Hepatic stellate cell (primary cell): ENCODE results near the gene IZUMO4.
"Not testable (repeated sequence)": the region's sequence is repeated elsewhere in the genome, so short reads cannot be mapped to it uniquely, and the experiment has no call there.

Experiments
- DNase-seq: peaks from one replicate; pipeline ENCODE4 v3.0.0; 2011; ENCODE audit warnings: low spot score

The IZUMO4 gene

DNA sequence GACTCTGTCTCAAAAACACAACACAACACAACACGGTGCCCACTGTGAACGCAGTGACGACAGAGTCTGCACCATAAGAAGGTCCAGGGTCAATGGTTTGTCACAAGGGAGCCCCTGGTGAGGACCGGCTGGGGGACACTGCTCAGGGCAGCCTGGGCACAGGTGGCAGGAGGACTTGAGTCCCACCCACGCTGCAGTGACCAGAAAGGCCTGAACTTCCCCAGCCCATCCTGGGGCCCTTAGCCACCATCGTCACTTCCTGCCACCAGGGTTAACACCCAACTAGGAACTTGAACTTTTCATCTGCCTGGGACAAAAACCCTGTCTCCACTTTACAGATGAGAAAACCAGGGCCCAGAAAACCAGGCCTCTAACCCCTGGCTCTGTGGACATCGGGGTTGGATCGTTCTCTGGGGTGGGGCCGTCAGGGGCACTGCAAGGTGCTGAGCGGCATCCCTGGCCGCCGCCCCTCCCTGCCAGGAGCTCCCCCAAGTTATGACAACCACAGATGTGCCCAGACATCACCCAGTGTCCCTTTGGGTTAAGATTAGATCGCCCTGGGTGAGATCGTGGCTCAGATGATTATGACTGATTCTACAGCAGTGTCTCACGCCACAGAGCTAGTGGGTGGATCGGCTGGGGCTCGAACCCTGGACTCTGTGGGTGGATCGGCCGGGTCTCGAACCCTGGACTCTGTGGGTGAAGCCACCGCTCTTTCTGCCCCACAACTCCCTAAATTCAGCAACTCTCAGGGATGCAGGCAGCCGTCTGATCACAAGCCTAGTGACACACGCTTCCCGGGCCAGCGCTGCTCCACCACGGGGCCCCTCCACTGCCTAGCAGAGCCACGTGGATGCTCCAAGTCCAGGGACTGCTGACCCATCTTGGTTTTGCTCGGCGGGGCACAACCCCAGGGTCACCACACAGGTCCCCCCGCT is 14.6 kb upstream of the IZUMO4 start:
- DNase-seq, result no peak

GRCh38 chr19:2083174-2083854 is 13.4 kb upstream of the IZUMO4 start:
- DNase-seq, result no peak

- no peak for DNase-seq
These were observed 11.6 kb upstream of the IZUMO4 start for GRCh38 chr19:2084993-2085720.

DNA sequence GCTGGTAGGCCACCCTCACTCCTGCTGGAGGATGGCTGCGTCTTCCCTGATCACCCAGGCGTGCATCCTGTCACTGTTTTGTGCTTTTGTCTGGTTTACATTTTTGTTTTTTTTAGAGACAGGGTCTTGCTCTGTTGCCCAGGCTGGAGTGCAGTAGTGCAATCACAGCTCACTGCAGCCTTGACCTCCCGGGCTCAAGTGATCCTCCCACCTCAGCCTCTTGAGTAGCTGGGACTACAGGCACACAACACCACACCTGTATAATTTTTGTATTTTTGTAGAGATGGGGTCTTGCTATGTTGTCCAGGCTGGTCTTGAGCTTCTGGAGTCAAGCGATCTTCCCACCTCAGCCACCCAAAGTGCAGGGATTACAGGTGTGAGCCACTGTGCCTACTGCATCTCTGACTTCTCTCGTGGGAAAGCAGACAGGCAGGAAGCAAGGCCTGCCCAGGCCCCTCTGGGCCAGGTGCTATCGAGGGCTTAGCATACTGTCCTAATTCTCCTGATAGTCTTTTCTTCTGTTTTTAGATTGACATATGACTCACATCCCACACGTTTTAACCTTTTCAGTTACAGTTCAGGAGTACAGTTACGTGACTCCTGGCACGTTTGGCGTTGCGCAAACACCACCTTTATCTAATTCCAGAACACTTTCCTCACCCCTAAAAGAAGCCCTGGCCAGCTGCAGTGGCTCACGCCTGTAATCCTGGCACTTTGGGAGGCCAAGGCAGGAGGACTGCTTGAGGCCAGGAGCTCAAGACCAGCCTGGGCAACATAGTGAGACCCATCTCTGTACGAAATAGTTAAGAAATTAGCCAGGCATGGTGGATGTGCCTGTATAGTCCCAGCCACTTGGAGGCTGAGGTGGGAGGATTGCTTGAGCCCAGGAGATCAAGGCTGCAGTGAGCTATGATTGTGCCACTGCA is 9.8 kb upstream of the IZUMO4 start:
- DNase-seq, result not testable (repeated sequence)

DNA sequence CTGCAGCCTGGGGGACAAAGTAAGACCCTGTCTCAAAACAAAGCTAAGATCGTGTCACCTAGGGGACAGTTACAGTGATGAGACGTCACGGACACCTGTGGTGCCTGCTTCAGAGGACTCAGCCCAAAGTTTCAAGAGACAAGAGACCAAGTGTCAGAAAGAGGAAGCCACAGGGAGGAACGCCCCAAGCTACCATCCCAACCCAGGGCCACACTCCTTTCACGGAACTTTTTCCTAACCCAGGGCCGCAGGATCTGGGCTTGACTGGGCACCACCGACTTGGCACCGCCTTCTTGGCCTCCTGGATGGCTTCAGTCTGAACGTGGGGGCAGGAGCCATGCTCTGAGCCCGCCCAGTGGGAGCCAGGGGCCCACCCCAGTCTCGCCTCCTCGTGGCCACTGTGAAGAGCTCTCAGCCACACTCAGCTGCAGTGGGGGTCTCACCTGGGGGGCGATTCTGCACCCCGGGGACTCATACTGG is 9.1 kb upstream of the IZUMO4 start:
- no peak for DNase-seq

GRCh38 chr19:2089001-2089711 is 7.6 kb upstream of the IZUMO4 start:
- no peak for DNase-seq

- no peak for DNase-seq
These were observed 7.0 kb upstream of the IZUMO4 start for GRCh38 chr19:2089727-2090053.

- DNase-seq, result not testable (repeated sequence)
These were observed 4.7 kb upstream of the IZUMO4 start for GRCh38 chr19:2091926-2092525.

GRCh38 chr19:2096034-2096479 is 658 bp upstream of the IZUMO4 start, which contains the start of gene MOB3A:
Gene MOB3A (minus strand): TSS chr19:2096326. CDS start chr19:2078560, 17,766 bp downstream.
- peak; percentile 94 for DNase-seq

DNA sequence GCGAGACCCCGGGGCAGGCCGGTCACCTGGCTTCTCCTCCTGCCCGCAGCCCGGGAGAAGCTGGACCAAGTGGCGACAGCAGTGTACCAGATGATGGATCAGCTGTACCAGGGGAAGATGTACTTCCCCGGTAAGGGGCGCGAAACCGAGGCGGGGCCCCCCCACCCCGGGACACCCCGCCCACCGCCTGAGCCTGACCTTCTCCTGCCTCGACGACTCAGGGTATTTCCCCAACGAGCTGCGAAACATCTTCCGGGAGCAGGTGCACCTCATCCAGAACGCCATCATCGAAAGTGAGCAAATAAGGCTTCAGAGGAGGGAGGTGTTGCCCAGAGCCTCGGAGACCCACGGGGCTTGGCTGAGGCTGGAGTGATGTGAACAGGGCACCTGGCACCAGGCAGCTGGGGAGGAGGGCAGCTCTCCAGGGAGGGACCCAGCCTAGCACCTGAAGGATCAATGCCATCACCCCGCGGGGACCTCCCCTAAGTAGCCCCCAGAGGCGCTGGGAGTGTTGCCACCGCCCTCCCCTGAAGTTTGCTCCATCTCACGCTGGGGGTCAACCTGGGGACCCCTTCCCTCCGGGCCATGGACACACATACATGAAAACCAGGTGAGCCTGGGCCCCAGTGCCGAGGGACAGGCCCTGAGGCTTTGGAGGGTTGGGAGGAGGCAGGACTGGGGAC is 629 bp downstream of the IZUMO4 start:
- DNase-seq, result no peak

GRCh38 chr19:2097886-2098327 is 1.2 kb downstream of the IZUMO4 start:
- DNase-seq, result no peak

GRCh38 chr19:2099054-2099501 is 2.4 kb downstream of the IZUMO4 start:
- DNase-seq, result no peak

DNA sequence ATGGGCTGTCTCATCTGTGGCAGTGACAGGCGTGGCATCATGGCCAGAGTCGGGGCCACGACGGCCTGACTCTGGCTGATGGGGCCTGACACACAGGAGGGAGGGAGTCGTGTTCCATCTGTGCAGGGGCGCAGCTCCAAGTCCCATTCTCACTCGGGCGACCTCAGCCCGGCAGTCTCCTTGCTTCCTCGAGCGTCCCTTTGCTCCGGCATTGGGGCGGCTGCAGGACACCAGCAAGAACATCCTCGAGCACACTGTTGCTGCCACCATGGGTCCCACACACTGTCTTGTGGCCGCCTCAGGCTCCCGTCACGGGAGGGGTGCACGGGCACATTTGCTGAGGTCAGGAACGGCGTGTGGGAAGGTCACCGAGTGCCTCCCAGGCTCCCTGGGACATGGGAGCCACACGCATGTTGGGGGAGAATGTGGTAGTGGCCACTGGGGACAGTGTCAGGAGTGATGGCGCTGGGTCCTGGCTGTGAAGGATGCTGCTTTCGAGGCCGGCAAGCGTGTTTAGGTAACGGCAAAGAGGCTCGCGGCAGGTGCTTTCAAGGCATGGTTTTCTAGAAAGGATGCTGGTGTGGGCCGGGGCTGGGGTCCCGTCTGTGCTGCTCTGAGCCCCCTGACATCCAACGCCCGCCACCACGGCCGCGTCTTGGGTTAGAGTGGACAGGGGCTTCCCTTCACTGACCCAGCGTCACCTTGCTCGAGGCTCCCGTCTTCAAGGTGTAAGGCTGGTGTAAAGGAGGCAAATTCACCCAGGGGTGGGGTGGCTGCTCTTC is 3.4 kb downstream of the IZUMO4 start:
- DNase-seq, result no peak

DNA sequence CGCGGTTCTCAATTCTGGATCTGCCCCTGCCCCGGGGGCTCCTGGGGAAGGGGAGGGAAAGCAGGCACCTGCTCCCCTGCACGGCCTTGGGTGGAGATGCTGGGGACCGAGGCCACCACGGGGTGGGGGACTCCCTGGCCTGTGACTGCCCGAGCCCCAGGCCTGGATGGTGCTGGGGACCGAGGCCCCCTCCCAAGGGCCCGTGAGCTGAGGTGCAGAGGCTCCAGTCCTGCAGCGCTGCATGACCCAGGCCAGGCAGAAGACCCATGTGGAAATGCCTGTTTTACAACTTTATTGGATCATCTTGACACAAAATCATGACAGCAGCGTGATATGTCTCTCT is 4.0 kb downstream of the IZUMO4 start:
- no peak for DNase-seq

GRCh38 chr19:2101417-2102335 is 5.0 kb downstream of the IZUMO4 start:
- no peak for DNase-seq

- DNase-seq, result no peak
These were observed 6.5 kb downstream of the IZUMO4 start for GRCh38 chr19:2103045-2103707.
